Testis (tissue), 2 donors: ENCODE results near the gene RPL18.

Experiments used
- POLR2A ChIP-seq: fragments of 450-650 bp; IDR thresholded peaks from one replicate; pipeline ENCODE4 v1.6.1; 2017; ENCODE audit warnings: antibody characterized with exemption, mild to moderate bottlenecking, moderate library complexity
- TF ChIP-seq, protein P1 (sequence below), 3 experiments: fragments of 450-650 bp in 2 of 3; fragments of 200-600 bp in 1 of 3; sonication (generic) in 1 of 3; IDR thresholded peaks; one replicate each; pipeline ENCODE4 v1.5.1; 2016 to 2019; ENCODE audit warnings: antibody characterized with exemption in 3 of 3, mild to moderate bottlenecking in 2 of 3, moderate library complexity in 1 of 3

DNA sequence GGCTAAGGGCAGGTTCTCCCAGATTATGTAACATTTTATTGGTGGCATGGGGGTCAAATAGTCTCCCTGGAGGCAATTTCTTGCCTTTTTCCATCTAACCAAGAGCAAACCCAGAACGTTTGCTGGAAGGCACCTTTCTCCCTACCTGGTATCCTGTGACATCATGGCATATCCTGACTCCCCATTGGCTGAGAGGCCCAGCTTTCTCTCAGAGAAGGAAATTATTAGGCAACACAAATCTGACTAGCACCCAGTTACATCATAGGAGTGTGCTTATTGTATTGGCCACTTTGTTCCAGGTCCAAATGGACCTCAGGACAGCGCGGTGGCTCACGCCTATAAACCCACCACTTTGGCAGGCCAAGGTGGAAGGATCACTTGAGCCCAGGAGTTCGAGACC, 40.8 kb upstream of the RPL18 start:
- TF ChIP-seq, protein P1, sequence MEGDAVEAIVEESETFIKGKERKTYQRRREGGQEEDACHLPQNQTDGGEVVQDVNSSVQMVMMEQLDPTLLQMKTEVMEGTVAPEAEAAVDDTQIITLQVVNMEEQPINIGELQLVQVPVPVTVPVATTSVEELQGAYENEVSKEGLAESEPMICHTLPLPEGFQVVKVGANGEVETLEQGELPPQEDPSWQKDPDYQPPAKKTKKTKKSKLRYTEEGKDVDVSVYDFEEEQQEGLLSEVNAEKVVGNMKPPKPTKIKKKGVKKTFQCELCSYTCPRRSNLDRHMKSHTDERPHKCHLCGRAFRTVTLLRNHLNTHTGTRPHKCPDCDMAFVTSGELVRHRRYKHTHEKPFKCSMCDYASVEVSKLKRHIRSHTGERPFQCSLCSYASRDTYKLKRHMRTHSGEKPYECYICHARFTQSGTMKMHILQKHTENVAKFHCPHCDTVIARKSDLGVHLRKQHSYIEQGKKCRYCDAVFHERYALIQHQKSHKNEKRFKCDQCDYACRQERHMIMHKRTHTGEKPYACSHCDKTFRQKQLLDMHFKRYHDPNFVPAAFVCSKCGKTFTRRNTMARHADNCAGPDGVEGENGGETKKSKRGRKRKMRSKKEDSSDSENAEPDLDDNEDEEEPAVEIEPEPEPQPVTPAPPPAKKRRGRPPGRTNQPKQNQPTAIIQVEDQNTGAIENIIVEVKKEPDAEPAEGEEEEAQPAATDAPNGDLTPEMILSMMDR (IDR thresholded peaks at IDR 0.05): no peak
- TF ChIP-seq POLR2A: no peak
